ENCODE data around the gene ST6GALNAC6.
A peak's percentile ranks its signal among the peaks of the same experiment; 100 is the strongest.

ST6GALNAC6 gene

GRCh38 chr9:127899128-127899943 is at the start of gene ST6GALNAC6:
Gene ST6GALNAC6, minus strand, starts transcription at chr9:127899603. Its CDS starts 1,622 bp downstream, at chr9:127897981.
- DNase-seq = peak; percentile 68

GRCh38 chr9:127947841-127948710 is 48.7 kb upstream of the ST6GALNAC6 start:
- no peak for DNase-seq

DNA sequence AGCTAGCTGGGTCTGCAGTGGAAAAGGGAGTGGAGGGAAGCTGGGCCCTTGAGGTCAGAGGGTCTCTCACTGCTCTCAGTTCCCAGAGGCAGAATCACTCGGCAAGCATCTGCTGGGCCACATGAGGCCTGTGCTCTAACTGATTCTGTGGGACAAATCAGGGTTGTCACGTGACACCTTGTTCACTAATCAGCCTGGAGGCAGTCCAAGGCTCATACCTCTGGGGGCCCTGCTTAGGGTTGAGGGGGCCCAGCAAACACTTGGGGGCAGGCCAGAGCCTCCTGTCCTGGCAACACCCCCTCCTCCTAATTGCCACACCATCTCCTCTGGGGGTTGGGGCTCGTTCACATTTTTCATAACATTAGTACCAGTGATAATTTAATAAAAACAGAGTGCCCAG is 47.3 kb upstream of the ST6GALNAC6 start:
- no peak for DNase-seq

GRCh38 chr9:127945942-127946341 is 46.5 kb upstream of the ST6GALNAC6 start:
- DNase-seq = no peak

DNA sequence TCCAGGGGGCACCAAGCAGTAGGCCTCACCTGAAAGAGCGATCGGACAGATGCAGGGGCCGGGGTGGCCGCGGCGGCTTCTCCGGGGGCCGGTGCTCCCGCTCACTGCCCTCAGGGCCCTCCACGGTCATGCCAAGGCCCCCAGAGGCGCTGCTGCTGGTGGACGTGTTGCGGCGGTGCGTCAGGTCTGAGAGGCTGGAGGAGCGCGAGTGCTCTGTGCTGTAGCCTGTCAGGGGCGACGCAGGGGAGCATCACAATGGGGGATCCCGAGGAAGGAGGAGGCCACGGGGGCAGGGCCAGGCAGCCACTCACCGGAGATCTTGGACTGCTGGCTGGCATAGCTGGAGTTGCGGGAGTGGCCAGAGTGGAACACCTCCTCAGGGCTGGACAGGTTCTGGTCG is 45.9 kb upstream of the ST6GALNAC6 start:
- DNase-seq = no peak

DNA sequence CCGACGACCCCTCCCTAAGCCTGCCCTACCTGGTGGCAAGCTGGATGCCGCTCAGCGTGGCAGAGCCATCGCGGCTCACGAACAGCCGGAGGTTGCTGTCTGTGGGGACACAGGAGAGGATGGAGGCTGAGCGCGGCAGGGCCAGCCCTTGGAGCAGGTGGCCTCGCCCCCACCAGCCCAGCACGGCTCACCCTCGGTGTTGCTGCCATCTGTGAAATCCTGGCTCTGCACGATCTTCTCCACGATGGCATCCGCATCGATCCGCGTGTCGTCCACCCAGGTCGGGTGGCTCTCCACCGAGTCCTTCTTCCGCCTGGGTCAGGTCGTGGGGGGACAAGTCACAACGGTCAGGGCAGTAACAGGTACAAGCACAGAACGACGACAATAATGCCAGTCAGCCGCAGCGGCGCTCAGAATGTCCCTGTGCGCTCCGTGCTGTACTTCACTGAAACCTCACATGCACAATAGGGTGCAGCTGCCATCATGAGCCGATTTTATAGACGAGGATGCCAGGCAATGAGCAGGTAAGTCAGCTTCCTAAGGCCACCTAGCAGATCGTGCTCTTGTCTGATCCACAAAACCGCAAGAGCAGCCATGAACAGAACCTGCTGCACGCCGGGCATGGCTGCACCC is 45.3 kb upstream of the ST6GALNAC6 start:
- no peak for DNase-seq

- DNase-seq = peak; percentile 87
Observed at GRCh38 chr9:127943731-127944144, 44.3 kb upstream of the ST6GALNAC6 start.

GRCh38 chr9:127943011-127943662 is 43.7 kb upstream of the ST6GALNAC6 start:
- no peak for DNase-seq

DNA sequence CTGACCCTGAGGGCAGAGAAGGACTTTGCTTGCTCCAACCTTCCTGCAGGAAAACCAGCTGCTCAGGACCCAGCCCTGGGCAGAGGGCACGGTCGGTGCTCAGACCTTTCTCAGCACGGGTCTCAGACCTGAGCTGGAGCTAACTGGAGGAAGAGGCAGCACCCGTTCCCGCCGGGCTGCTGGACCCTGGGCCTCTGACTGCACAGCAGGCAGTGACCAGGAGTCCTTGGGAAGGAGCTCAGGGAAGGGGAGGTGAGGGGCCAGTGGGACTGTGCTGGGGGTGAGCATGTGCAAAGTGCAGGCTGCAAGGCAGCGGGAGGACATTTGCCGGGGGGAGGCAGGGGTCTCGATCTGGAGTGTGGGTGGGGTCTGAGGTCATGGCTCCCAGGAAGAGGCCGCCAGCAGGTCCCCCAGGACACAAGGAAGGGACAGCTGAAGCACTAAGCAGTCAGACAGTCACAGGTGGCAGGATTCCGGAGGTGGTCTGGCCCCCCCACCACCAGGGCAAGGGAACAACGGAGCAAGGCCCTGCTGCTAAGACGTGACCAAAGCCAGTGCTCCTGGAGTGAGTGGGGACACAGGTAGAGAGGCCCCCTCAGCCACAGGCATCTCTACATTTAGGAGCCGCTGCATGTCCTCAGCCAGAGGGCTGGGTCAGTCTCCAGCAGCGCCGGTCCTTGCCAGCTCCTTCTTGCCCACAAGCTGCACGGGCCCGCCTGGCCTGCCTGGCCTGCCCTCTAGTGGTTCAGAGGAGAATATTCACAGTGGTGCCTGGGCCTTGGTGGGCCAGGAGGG is 43.0 kb upstream of the ST6GALNAC6 start:
- DNase-seq = peak; percentile 58

GRCh38 chr9:127941961-127942215 is 42.5 kb upstream of the ST6GALNAC6 start:
- no peak for DNase-seq

GRCh38 chr9:127941062-127941960 is 41.9 kb upstream of the ST6GALNAC6 start:
- DNase-seq = no peak

DNA sequence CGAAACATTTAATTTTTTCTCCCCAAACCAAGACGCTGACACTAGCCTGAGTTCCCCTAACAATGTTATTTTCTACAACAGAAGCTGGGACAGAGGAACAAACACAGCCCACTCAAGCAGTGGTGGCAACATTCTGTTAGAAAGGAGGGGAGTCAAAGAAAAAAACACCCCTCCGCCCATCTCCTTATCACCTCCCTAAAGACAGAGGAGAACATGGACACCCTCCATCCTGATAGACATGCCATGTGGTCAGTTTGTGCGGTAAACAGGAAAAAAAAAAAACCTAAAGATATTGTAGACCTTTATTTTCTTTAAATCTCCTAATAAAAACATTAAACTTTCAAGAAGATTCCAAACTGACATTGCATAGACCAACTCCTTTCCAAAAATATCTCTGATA is 41.2 kb upstream of the ST6GALNAC6 start:
- no peak for DNase-seq

GRCh38 chr9:127938298-127938690 is 38.9 kb upstream of the ST6GALNAC6 start:
- DNase-seq = no peak

DNA sequence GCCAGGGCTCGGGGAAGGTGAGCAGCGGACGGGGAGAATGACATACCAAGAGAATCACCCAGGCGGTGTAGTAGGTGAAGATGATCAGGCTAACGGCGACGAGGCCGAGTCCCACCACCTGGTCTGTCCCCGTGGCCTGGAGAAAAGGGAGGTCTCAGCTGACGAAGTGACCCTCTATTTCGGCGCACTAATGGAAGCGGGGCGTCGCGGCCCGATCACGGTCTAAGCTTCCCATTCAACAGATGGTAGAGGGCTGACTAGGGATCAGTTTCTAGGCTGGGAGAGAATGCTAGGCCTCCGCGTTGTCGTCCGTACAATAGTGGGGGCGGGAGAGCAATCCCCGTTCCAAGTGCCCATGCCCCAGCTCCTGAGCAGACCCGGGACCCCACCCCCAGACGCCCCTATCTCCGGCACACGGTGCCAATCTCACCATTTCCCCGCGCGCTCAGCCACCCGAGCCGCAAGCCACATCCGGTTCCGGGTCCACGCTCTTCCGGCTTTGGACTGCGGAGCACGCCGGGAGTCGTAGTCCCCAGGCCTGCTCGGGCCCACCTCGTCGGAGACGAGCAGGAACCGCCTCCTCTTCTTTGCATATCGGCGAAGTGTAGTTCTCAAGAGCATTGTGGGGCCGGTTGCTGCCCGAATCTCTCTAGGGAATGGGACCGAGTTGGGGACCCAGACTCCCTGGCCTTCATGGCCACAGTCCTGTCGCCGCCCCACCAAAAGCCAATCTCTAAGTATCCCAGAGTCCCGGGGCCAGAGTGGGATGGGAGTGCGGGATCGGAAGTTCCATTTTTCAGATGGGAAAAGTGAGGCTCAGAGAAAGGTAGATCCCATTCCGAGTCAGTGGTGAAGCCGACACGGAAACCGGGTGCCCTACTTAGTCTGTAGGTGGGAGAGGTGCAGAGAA is 38.2 kb upstream of the ST6GALNAC6 start, which contains the start of gene DPM2:
DPM2 (minus strand) TSS at position 467 of the 910 bp plus-strand sequence; CDS start at position 433, 34 bp downstream.
- DNase-seq = peak; percentile 85

DNA sequence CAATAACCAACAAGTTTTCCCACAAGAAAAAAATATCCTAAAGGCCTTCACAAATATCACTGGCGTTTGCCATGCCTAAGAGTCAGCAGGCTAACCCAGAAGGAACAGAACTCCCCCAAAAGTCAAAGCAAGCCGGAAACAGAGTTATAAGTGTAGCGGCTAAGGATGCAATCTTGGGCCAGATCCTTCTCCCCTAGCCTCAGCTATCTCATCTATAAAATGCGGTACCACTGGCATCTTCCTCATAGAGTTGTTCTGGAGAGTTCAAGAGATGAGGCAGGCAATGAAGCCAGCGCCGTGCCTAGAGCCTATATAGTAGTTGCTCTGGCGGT is 37.6 kb upstream of the ST6GALNAC6 start:
- no peak for DNase-seq

GRCh38 chr9:127936347-127936852 is 37.0 kb upstream of the ST6GALNAC6 start:
- no peak for DNase-seq

GRCh38 chr9:127935765-127936221 is 36.4 kb upstream of the ST6GALNAC6 start:
- no peak for DNase-seq

DNA sequence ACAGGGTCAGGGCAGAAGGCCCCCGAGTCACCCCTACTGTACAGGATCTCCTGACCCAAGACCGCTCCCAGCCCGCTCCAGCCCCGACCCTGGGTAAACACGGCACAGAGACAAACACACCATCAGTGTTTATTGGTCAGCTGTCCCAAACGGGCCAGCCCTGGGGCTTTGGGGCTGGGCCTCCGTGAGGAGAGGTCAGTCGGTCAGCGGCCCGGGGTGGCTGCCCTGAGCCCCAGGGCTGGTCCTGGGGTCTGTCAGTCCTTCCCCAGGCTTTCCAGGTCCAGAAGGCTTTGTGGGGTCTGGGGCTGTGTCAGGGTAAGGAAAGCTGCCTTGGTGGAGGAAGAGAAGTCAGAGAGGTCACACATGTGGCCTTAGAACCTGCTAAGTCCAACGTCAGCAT is 35.6 kb upstream of the ST6GALNAC6 start:
- DNase-seq = no peak

DNA sequence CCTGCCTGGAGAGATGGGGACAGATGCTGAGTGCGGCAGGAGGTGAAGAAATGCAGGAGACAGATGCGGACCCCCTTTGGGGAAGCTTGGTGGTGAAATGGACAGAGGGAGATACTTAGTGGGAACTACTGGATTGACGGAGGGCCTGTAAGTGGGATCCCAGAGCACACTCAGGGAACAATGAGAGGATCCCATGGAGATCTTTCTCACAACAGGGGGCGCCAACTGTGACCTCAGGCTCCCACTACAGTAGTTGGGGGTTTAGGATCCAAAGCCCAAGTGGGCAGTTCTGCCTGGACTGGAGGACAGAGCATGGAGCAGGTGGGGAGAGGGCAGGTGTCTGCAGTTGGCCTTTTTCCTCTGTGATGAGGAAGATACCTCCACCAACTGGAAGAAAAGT is 34.8 kb upstream of the ST6GALNAC6 start:
- no peak for DNase-seq
